Measurements from ENCODE around the gene AFDN.

AFDN gene, protein sequence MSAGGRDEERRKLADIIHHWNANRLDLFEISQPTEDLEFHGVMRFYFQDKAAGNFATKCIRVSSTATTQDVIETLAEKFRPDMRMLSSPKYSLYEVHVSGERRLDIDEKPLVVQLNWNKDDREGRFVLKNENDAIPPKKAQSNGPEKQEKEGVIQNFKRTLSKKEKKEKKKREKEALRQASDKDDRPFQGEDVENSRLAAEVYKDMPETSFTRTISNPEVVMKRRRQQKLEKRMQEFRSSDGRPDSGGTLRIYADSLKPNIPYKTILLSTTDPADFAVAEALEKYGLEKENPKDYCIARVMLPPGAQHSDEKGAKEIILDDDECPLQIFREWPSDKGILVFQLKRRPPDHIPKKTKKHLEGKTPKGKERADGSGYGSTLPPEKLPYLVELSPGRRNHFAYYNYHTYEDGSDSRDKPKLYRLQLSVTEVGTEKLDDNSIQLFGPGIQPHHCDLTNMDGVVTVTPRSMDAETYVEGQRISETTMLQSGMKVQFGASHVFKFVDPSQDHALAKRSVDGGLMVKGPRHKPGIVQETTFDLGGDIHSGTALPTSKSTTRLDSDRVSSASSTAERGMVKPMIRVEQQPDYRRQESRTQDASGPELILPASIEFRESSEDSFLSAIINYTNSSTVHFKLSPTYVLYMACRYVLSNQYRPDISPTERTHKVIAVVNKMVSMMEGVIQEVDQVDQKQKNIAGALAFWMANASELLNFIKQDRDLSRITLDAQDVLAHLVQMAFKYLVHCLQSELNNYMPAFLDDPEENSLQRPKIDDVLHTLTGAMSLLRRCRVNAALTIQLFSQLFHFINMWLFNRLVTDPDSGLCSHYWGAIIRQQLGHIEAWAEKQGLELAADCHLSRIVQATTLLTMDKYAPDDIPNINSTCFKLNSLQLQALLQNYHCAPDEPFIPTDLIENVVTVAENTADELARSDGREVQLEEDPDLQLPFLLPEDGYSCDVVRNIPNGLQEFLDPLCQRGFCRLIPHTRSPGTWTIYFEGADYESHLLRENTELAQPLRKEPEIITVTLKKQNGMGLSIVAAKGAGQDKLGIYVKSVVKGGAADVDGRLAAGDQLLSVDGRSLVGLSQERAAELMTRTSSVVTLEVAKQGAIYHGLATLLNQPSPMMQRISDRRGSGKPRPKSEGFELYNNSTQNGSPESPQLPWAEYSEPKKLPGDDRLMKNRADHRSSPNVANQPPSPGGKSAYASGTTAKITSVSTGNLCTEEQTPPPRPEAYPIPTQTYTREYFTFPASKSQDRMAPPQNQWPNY (N-terminal part only)
- total RNA-seq: 95.8 to 104 reads per million in 2 experiments

DNA sequence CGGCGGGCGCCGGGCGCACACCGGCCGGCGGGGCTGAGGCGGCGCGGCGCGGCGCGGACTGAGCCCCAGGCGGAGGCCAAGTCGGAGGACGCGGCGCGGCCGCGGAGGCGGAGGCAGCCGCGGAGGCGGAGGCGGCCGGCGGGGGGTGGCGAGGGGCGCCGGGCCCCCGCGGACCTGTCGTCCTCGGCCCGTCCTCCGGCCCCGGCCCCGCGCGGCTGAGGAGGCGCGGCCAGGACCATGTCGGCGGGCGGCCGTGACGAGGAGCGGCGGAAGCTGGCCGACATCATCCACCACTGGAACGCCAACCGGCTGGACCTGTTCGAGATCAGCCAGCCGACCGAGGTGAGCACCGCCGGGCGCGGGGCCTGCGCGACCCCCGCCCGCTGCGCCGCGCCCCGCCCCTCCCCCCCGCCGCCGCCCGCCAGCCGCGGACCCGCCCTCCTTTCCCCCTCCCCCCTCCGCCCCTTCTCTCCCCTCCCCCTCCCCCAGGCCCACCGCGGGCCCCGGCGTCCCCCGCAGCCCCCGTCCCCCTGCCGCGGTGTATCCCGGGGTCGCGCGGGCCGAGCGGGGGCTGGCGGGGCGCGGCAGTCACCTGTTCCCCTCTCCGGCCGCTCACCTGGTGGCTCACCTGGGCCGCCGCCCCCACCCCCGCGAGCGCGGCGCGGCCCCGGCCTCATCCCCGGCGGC, at the start of gene AFDN:
AFDN (plus strand) TSS at position 16 of the 687 bp plus-strand sequence; CDS start at position 238, 222 bp downstream.
- no peak for DNase-seq (ENCODE audit: low read depth)

DNA sequence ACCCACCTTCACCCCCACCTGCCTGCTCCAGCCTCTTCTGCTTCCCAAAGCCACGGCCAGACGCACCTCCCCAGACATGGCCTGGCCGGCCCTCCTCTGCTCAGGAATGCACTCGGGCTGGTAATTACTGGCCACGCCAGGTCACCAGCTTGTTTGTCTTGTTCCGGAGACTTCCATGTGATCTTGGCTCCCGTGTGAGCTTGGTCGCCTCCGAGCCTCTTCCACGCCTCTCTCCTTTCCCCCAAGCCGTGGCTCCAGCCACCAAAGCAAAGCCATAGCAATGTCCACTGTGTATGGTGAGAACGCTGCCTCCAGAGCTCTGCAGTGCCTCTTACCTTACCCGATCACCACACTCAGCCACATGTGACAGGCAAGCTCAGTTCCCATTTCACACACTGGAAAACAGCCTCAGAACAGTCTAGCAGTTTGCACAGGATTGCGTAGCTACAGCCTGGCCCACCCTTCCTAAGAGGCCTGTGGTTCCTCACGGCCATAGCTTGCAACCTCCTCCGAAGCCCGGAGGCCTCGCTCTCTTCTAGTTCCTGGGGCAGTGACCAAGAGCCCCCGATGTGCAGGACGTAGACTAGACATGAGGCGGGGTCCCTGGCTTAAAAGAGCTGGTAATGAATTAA, 48.1 kb upstream of the AFDN start:
- DNase-seq (ENCODE audit: low read depth): no peak

DNA sequence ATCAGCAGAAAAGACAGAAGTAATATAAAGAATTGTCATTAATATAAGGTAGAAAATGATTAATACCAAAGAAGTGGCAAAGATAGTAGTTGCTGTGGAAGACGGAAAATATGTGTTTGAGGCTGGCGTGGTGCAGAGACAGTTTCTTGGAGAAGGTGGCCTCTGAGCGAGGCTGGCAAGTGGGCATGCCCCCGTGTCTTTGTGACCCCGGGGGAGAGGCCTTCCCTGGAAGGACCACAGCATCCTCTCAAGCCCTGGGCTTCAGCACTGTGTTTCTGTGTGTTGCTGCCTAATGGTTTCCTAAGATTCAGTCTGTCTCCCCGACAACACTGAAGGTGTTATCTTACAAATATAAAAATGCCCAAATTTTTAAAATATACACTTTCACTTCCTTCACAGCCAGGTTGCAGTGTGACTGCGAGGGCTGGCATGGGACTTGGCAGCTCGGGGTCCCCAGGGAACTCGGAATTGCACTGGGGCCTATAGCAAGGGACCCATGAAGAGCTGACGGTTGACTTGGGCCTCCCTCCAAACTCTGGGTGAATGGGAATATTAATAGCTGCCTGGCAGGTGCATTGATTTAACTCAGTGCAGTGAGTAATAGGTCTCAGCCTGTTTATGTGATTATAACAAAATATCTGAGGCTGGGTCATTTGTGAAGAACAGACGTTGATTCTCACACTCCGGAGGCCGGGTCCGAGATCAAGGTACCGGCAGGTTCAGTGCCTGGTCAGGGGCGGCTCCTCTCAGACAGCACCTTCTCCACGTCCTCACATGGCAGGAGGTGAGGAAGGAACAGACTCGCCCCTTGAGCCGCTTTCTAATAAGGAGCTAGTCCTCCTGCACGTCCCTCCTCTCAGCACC, 47.4 kb upstream of the AFDN start:
- no peak for DNase-seq (ENCODE audit: low read depth)

DNA sequence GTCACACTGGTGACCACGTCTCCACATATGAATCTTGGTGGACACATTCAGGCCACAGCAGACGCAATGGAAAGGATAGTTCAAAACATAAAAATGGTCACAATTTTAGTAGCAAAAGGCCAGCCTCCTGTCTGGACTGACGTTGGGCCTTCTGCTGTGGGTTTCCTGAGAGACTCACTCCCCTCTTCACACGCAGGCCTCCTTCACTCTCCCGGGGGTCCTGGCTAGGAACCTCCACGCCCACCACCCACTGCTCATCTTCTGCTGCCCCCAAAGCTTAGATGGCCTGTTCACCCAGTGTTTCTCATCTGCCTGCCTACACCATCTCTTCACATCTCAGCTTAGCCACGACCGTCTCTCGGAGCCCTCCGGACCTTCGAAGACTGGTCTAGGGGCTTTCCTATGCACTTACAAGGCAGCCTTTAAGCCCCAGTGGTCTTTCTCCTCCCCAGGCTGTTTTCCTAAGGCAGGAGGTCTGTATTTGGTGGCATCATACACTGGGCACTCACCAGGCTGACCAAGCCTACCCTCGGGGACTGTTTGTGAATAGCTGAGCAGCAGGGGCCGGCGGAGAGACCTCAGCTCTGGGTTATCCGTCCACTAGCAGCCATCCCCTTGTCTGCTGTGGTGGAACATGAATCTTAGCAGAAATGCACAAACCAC, 46.6 kb upstream of the AFDN start:
- DNase-seq (ENCODE audit: low read depth): no peak

DNA sequence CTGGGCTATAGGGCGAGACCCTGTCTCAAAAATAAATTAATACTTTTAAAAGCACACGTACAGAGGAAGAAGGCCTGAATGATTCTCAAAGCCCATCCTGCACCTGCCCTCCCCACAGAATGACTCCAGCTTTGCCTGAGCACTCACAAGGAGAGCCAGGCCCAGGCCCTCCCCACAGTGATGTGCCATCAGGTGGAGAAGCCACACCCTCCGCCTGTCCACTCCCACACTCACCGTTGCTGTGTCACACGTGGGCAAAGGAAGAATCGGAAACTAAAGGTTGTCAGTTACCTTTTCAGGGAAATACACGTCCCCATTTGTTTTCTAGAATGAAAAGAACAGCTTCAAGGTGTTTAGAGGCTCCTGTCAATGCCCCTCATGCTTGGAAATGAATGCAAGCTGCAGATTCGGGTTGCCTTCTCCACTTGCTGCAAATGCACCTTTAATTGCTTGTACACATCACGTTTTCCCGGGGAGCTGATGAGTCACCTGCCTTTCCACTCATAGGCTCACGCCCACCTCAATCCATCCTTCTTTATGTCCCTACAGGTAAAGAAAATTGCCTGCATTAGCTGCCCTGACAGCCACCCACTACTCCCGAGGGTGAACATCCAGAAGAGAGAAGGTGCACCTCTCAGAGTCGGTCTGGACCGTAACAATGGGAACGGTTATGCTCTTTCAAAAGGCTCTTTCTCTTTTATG, 45.5 kb upstream of the AFDN start:
- no peak for DNase-seq (ENCODE audit: low read depth)

DNA sequence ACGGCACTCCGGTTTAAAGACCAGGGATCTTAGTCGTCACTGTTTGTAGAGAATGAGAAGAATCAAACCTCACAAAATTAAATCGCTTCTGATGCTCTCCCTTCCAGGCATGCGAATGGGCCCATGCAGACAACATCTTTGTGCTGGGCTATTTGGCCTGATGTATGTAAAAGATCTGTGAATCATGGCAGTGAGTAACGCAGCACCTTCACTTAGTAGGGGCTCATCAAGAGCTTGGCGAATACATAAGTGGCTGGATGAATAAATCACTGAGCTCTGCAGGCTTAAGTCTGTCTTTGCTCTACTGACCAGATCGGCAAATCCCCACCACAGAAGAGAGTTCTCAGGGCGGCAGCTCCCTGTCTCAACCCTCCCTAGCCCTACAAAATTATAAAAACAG, 44.8 kb upstream of the AFDN start:
- DNase-seq (ENCODE audit: low read depth): no peak

DNA sequence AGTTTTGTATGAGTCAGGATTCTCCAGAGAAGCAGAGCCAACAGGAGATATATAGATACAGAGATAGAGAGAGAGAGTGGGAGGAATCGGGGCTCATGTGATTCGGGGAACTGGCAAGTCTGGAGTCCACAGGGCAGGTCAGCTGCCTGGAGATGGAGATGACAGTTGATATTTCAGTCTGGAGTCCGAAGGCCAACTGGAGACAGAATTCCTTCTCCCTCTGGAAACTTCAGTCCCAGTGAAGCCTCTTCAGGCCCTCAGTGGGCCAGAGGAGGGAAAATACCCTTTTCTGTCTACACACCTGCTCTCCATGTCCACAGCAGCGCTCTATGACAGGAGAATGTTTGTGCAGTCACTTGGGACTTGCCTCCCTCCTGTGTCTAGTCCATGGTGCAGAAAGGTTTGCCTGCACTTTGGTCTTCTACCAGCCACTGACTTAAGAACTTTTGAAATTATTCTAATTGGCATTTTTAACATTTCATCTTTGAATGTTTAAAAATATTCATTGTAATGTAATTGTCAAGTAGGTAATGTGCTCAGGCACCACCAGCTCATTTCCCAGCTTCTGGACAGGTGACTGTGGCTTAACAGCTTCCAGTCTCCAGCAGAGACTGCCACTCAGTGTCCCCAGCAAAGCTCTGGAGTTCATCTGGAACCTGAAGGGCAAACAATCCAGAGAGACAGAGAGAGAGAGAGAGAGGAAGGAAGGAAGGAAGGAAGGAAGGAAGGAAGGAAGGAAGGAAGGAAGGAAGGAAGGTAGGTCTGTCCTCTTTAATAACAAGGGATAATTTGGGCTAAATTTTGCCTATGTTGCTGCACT, 43.8 kb upstream of the AFDN start:
- DNase-seq (ENCODE audit: low read depth): no peak

DNA sequence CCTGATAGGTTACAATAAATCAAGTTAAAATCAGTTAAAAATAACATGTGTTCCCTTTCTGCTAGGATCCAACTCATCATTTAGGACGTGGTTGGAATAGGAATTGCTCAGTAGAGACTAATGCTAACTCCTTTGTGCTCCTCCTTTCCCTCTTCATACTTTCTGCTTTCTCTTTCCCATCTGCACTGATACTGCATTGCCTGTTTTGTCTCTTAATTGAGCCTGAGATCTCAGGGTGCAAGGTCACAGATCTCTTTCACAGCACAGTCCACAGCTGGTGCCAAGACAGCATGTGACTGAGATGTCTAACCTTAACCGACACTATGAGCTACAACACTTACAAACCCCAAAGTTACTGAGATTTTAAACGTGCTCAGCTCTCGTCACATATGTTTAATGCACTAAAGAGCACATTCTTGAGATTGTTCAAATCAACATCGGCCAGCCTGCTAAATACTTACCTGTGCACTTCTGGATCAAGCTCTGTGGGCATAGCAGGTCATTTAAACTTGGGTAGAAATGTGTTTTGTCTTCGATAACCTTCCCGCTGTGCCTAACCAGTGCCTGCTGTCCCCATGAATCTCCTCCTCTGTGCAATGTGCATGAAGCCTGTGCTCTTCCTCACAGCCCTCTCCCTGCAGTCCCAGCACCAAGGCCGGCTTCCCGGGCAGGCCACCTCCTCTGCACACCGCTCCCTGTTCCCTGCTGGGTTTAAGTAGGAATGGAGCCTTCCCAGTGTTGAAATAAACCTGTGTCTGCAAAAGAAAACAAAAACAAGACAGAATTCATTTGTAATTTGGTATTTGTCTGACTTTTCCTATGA, 39.6 kb upstream of the AFDN start:
- no peak for DNase-seq (ENCODE audit: low read depth)

DNA sequence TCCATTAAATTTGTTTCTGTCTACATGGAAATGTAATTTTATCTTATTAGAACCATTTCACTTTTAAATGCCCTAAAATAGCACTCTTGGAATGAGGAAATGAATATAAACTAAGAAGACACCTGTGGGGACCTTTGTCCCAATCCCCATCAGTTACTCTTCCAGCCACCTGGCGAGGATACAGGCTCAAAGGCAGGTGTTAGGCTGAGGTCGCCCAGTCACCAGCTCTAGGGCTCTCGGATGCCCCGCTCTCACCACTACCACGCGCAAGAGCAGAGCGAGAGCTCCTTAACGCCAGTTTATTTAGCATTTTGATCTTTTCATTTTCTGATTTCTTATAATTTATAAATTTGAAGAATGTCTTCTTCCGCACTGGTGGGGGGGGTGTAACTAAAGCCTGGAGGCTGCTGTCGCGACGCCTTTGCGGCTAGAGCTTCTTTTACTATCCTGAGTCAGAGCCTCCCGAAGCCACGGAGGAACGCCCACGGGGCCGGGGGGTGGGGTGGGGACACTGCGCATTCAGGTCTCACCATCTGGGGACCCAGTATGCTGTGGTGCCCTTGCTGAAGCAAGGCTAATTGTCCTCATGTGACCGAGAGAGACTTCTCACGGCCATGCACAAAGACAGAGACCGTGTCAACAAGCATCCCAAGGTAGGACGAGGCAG, 38.7 kb upstream of the AFDN start:
- DNase-seq (ENCODE audit: low read depth): no peak

DNA sequence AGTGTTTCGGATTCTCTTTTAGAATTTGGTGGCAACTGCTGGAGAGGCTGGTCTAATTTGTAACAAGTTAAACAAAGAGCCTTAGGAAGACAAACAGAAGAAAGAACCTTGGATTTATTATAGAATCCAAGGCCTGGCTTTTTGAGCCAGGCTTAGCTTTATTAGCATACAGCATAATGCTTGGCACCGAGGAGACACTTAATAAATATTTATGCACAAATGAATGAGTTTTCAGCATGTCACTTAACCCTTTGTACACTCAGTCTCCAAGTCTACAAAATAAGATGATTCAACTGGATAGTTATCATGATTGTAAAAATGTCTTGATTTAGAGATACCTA, 38.2 kb upstream of the AFDN start:
- no peak for DNase-seq (ENCODE audit: low read depth)

DNA sequence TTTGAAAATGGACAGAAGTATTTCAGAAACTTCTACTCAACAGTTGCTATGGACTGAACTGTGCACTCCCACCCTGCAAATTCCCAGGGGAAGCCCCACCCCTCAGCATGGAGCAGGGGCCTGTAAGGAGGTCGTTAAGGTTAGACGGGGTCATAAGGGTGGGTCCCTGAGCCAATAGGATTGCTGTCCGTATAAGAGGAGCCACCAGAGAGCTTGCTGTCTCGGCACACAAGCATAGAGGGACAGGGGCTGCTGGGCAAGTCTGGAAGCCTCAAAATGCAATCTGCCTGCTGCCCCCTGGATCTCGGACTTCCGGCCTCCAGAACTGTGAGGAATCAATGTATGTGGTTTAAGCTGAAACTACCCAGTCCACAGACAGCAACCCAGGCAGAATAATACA, 37.4 kb upstream of the AFDN start:
- no peak for DNase-seq (ENCODE audit: low read depth)

DNA sequence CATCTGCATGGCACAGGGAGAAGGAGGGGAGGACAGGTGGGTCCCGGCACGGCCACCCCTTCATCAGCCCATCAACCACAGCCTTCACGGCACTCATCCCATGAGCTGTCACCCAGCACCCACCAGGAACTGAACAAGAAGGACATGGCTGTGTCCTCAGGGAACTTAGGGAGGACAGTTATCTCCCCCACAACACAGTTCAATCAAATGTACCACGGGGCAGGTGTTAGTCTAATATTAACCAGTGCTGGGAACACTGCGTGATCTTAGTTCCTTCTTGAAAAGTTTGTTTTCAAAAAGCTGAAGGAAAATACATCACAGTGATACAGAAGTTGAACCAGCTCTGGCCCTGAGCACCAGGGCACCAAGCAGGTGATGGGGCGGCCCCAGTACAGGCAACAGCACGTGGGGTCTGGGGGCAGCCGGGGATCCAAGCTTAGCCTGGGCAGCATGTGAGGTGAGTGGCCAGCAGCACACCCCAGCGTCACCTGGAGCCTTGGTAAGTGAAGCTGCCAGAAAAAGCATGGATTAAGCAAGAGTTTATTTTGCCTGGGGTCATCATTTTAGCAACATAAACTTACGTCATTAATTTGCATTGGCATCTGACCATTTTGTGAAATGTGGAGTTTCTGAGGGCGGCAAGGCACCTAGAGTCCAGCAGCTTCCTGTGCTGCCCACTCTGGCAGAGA, 35.5 kb upstream of the AFDN start:
- DNase-seq (ENCODE audit: low read depth): no peak

DNA sequence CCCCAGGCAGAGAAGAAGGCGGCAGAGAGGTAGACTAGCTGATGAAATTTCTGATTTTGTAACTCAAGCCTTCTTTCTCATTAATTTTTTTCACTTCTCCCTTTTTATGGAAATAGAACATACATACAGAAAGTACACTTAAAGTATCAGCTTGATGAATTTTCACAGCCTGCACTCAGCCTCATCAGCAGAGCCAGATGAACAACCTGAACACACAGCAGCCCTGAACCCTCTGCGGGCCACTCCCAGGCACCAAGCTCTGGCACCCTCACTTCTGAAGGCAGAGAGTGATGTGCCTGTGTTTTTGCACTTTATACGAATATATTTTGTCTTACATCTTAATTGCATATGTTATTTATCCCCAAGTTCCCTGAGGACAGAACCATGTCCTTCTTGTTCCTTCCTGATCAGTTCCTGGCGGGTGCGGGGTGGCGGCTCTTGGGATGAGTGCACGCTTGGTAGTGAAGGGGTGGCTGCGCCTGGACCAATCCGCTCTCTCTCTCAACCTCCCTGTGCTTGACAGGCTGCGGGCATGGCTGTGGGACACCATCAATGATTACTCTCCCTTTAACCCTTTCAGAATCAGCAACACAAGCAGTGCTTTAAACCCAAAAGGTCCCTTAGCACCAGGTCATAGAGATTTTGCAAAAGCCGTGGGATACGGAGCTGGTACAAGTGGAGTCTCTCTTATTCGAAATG, 34.8 kb upstream of the AFDN start:
- DNase-seq (ENCODE audit: low read depth): no peak

DNA sequence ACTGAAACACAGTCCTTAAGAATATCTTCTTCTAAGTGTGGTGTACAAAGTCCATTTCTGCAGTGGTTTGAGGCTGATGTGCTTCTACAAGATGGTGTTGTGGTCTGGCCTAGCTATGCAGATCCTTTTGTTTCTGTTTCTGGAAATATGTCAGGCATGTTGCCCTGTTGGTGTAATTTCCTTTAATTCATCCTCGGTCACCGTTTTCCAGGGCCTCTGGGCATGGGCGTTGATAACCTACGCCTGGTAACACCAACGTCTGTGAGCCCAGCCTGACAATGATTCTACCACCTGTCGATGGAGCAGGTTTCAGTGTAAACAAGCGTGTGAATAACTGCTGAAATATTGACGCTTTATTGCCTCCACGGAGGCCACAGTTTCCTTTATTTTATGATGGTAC, 33.3 kb upstream of the AFDN start:
- DNase-seq (ENCODE audit: low read depth): no peak

Measured in T follicular helper cell (primary cell).